Measurements from ENCODE around the gene PDE2A. TPM values are rescaled to one million over a fixed set of nuclear protein-coding genes. Genes with fewer than 3 reads are reported as not detected.
"Not testable (repeated sequence)": the region's sequence is repeated elsewhere in the genome, so short reads cannot be mapped to it uniquely, and the experiment has no call there.

PDE2A gene
- total RNA-seq, 1 experiment from 2014 or later, result 1.1 TPM

- CTCF ChIA-PET, result no interaction called here
- Mint-ChIP-seq H3K9me3 (ENCODE audit: low read depth, unreplicated experiment) (no peaks in the 10 kb centered on the region), H3K4me1 (ENCODE audit: low read depth, unreplicated experiment) (peaks cover 21% of the 10 kb centered on the region), H3K27ac (ENCODE audit: unreplicated experiment) (no peak overlapping the region), H3K27me3 (ENCODE audit: unreplicated experiment) (peaks cover 2% of the 10 kb centered on the region), H3K4me3 (ENCODE audit: low read depth, unreplicated experiment) (no peak overlapping the region), H3K36me3 (ENCODE audit: insufficient read depth, unreplicated experiment) (no peaks in the 10 kb centered on the region)
- BruUV-seq (replicated peaks), result no TSS peak
- intact Hi-C loops (cut with micrococcal nuclease; ENCODE audit: unreplicated experiment), result no loop called here
- no peak for TF ChIP-seq CTCF (IDR thresholded peaks at IDR 0.05; ENCODE audit: unreplicated experiment)
- DNase-seq, result no peak
Measured at GRCh38 chr11:72568861-72569260, 105.4 kb downstream of the PDE2A start.

GRCh38 chr11:72562431-72562830 lies 111.8 kb downstream of the PDE2A start:
- BruUV-seq (replicated peaks), result no TSS peak
- Mint-ChIP-seq H3K4me1 (ENCODE audit: low read depth, unreplicated experiment) (no peaks in the 10 kb centered on the region), H3K36me3 (ENCODE audit: insufficient read depth, unreplicated experiment) (no peaks in the 10 kb centered on the region), H3K27ac (ENCODE audit: unreplicated experiment) (no peak overlapping the region), H3K27me3 (ENCODE audit: unreplicated experiment) (peaks cover 25% of the 10 kb centered on the region), H3K9me3 (ENCODE audit: low read depth, unreplicated experiment) (no peaks in the 10 kb centered on the region), H3K4me3 (ENCODE audit: low read depth, unreplicated experiment) (no peak overlapping the region)
- CTCF ChIA-PET, result no interaction called here
- intact Hi-C loops (cut with micrococcal nuclease; ENCODE audit: unreplicated experiment), result no loop called here
- DNase-seq, result no peak
- TF ChIP-seq CTCF (IDR thresholded peaks at IDR 0.05; ENCODE audit: unreplicated experiment), result no peak

- intact Hi-C loops (cut with micrococcal nuclease; ENCODE audit: unreplicated experiment), result no loop called here
- no peak overlapping the region for H3K27ac Mint-ChIP-seq (ENCODE audit: unreplicated experiment)
- H3K36me3 Mint-ChIP-seq (ENCODE audit: insufficient read depth, unreplicated experiment), result no peaks in the 10 kb centered on the region
- no peaks in the 10 kb centered on the region for H3K9me3 Mint-ChIP-seq (ENCODE audit: low read depth, unreplicated experiment)
- no peak overlapping the region for H3K4me3 Mint-ChIP-seq (ENCODE audit: low read depth, unreplicated experiment)
- CTCF ChIA-PET, result no interaction called here
- DNase-seq, result no peak
- TF ChIP-seq CTCF (IDR thresholded peaks at IDR 0.05; ENCODE audit: unreplicated experiment), result no peak
- BruUV-seq (replicated peaks), result no TSS peak
- H3K27me3 Mint-ChIP-seq (ENCODE audit: unreplicated experiment), result peaks cover 30% of the 10 kb centered on the region
- H3K4me1 Mint-ChIP-seq (ENCODE audit: low read depth, unreplicated experiment), result no peaks in the 10 kb centered on the region
Measured at GRCh38 chr11:72561856-72562255, 112.4 kb downstream of the PDE2A start.

- intact Hi-C loops (cut with micrococcal nuclease; ENCODE audit: unreplicated experiment); H3K4me1 Mint-ChIP-seq (ENCODE audit: low read depth, unreplicated experiment); DNase-seq; H3K4me3 Mint-ChIP-seq (ENCODE audit: low read depth, unreplicated experiment); H3K36me3 Mint-ChIP-seq (ENCODE audit: insufficient read depth, unreplicated experiment); CTCF ChIA-PET; H3K27ac Mint-ChIP-seq (ENCODE audit: unreplicated experiment); BruUV-seq (replicated peaks); H3K9me3 Mint-ChIP-seq (ENCODE audit: low read depth, unreplicated experiment): not testable (repeated sequence)
- peaks cover 40% of the 10 kb centered on the region for H3K27me3 Mint-ChIP-seq (ENCODE audit: unreplicated experiment)
Measured at GRCh38 chr11:72560864-72561263, 113.4 kb downstream of the PDE2A start.

GRCh38 chr11:72556433-72556832 lies 117.8 kb downstream of the PDE2A start:
- intact Hi-C loops (cut with micrococcal nuclease; ENCODE audit: unreplicated experiment), result no loop called here
- CTCF ChIA-PET, result interaction anchor here (1.1 kb wide), 1 partner anchor 85 kb away, joined by 3 read pairs; no protein-coding TSS in a partner anchor
- TF ChIP-seq CTCF (IDR thresholded peaks at IDR 0.05; ENCODE audit: unreplicated experiment), result no peak
- H3K27ac Mint-ChIP-seq (ENCODE audit: unreplicated experiment), result no peak overlapping the region
- no peak for DNase-seq
- H3K4me3 Mint-ChIP-seq (ENCODE audit: low read depth, unreplicated experiment), result no peak overlapping the region
- BruUV-seq (replicated peaks), result no TSS peak
- H3K4me1 Mint-ChIP-seq (ENCODE audit: low read depth, unreplicated experiment), result no peaks in the 10 kb centered on the region
- no peaks in the 10 kb centered on the region for H3K36me3 Mint-ChIP-seq (ENCODE audit: insufficient read depth, unreplicated experiment)
- no peaks in the 10 kb centered on the region for H3K9me3 Mint-ChIP-seq (ENCODE audit: low read depth, unreplicated experiment)
- H3K27me3 Mint-ChIP-seq (ENCODE audit: unreplicated experiment), result peaks cover 85% of the 10 kb centered on the region

GRCh38 chr11:72555014-72555522 lies 119.2 kb downstream of the PDE2A start:
- peaks cover 87% of the 10 kb centered on the region for H3K27me3 Mint-ChIP-seq (ENCODE audit: unreplicated experiment)
- CTCF ChIA-PET, result interaction anchor here (0.6 kb wide), 1 partner anchor 18 kb away, joined by 4 read pairs; no protein-coding TSS in a partner anchor
- intact Hi-C loops (cut with micrococcal nuclease; ENCODE audit: unreplicated experiment); H3K27ac Mint-ChIP-seq (ENCODE audit: unreplicated experiment); H3K36me3 Mint-ChIP-seq (ENCODE audit: insufficient read depth, unreplicated experiment); DNase-seq; H3K4me3 Mint-ChIP-seq (ENCODE audit: low read depth, unreplicated experiment); H3K4me1 Mint-ChIP-seq (ENCODE audit: low read depth, unreplicated experiment); BruUV-seq (replicated peaks); H3K9me3 Mint-ChIP-seq (ENCODE audit: low read depth, unreplicated experiment): not testable (repeated sequence)

Data from Calu3 (cell line).